OCI-LY7 (cell line): ENCODE measurements around the gene SHF. TPM values are rescaled to one million over a fixed set of nuclear protein-coding genes. Genes with fewer than 3 reads are reported as not detected.

Source experiments
- BruUV-seq: library from RNA; stranded (reverse); fragments of 400-500 nt; replicated peaks from 2 replicates; lab custom pipeline; 2021; lab: Mats Ljungman, UMichigan
- CTCF ChIA-PET: fragments of 300-600 bp; sonication (Branson Sonifier 250); formaldehyde crosslinking; loops from one replicate; lab custom pipeline; 2022; ENCODE audit warnings: antibody characterized with exemption; ENCODE audit not compliant: unreplicated experiment; lab: Charles Lee
- POLR2A ChIA-PET: fragments of 300-600 bp; sonication (Branson Sonifier 250); formaldehyde crosslinking; loops from one replicate; lab custom pipeline; 2022; ENCODE audit warnings: antibody characterized with exemption; lab: Charles Lee
- DNase-seq: peaks from one replicate; pipeline ENCODE4 v3.0.0-alpha.2; 2015; ENCODE audit warnings: low spot score
- H2AFZ ChIP-seq: fragments of 200-600 bp; sonication (generic), shearing (Covaris generic); 2 replicates; pipeline ENCODE4 v1.6.1; 2014; ENCODE audit warnings: mild to moderate bottlenecking, antibody characterized with exemption, low read length, moderate library complexity
- H3K27ac ChIP-seq: fragments of 200-600 bp; sonication (generic); 2 replicates; pipeline ENCODE4 v1.5.1; 2014; ENCODE audit warnings: mixed run types, low read depth, mild to moderate bottlenecking, moderate library complexity, low read length, inconsistent platforms; ENCODE audit not compliant: poor library complexity, severe bottlenecking
- H3K36me3 ChIP-seq: fragments of 200-600 bp; sonication (generic); 2 replicates; pipeline ENCODE4 v1.6.1; 2014; ENCODE audit warnings: mild to moderate bottlenecking, antibody characterized with exemption, low read length, moderate library complexity, mixed read lengths; ENCODE audit not compliant: insufficient read depth
- H3K4me1 ChIP-seq: fragments of 200-600 bp; sonication (generic); 2 replicates; pipeline ENCODE4 v1.5.1; 2014; ENCODE audit warnings: mild to moderate bottlenecking, low read length; ENCODE audit not compliant: insufficient read depth, poor library complexity, severe bottlenecking
- H3K4me2 ChIP-seq: fragments of 200-600 bp; sonication (generic); 2 replicates; pipeline ENCODE4 v1.6.1; 2014; ENCODE audit warnings: mild to moderate bottlenecking, low read length
- H3K4me3 ChIP-seq: fragments of 200-600 bp; sonication (generic); 2 replicates; pipeline ENCODE4 v1.5.1; 2014; ENCODE audit warnings: mild to moderate bottlenecking, low read depth, low read length; ENCODE audit not compliant: poor library complexity, severe bottlenecking
- H3K79me2 ChIP-seq: fragments of 200-600 bp; sonication (generic); 2 replicates; pipeline ENCODE4 v1.6.1; 2016; ENCODE audit warnings: low read depth, mild to moderate bottlenecking, low read length, moderate library complexity, mixed read lengths; ENCODE audit not compliant: insufficient read depth
- H3K9me2 ChIP-seq: fragments of 200-600 bp; sonication (generic); 2 replicates; pipeline ENCODE4 v1.6.1; 2016; ENCODE audit warnings: mild to moderate bottlenecking, low read length, mixed read lengths; ENCODE audit not compliant: insufficient read depth
- H3K9me3 ChIP-seq: fragments of 200-600 bp; sonication (generic); 2 replicates; pipeline ENCODE4 v1.6.1; 2014; ENCODE audit warnings: mild to moderate bottlenecking, mixed run types, low read length, mixed read lengths
- H4K20me1 ChIP-seq: fragments of 200-600 bp; sonication (generic); 2 replicates; pipeline ENCODE4 v1.6.1; 2014; ENCODE audit warnings: mild to moderate bottlenecking, antibody characterized with exemption, low read length, moderate library complexity, mixed read lengths; ENCODE audit not compliant: insufficient read depth
- CTCF ChIP-seq: fragments of 200-600 bp; sonication (generic); conservative IDR thresholded peaks from 2 replicates; pipeline ENCODE4 v1.5.1; 2014; ENCODE audit warnings: mild to moderate bottlenecking, antibody characterized with exemption, low read length, moderate library complexity, mixed read lengths
- EZH2phosphoT487 ChIP-seq: fragments of 200-600 bp; sonication (generic); IDR thresholded peaks from 2 replicates; pipeline ENCODE4 v1.6.1; 2018; ENCODE audit warnings: low read depth, borderline replicate concordance, mild to moderate bottlenecking, mixed run types, antibody characterized with exemption, low read length, moderate library complexity, mixed read lengths
- intact Hi-C: fragments of 100-400 bp; cut with micrococcal nuclease; formaldehyde crosslinking; loops from one replicate; pipeline ENCODE4 v1.10.0; 2022; ENCODE audit not compliant: unreplicated experiment
- total RNA-seq, 2 experiments: library from RNA; depleted of rRNA in 1 of 2; stranded (reverse); fragments of >200 nt in 1 of 2; shearing (Covaris generic) in 1 of 2; gene quantifications; 2 replicates each; pipeline ENCODE4 v1.2.3, GENCODE V29; 2014 to 2022

SHF gene
- total RNA-seq, 2 experiments from 2014 or later: 2.5 to 5.7 TPM

- H3K9me2 ChIP-seq: no peaks in the 10 kb centered on the region
- H3K9me3 ChIP-seq: no peaks in the 10 kb centered on the region
- no peak for DNase-seq
- no peaks in the 10 kb centered on the region for H3K4me1 ChIP-seq
- no peak overlapping the region for H2AFZ ChIP-seq
- no peaks in the 10 kb centered on the region for H4K20me1 ChIP-seq
- intact Hi-C loops: no loop called here
- H3K4me3 ChIP-seq: no peak overlapping the region
- ChIA-PET POLR2A (no interaction called here), CTCF (no interaction called here)
- no peak overlapping the region for H3K27ac ChIP-seq
- H3K79me2 ChIP-seq: no peaks in the 10 kb centered on the region
- no peak overlapping the region for H3K4me2 ChIP-seq
- TF ChIP-seq EZH2phosphoT487: no peak
- no peak for TF ChIP-seq CTCF
- no TSS peak for BruUV-seq
- H3K36me3 ChIP-seq: no peaks in the 10 kb centered on the region
These were observed 52.8 kb downstream of the SHF start for GRCh38 chr15:45134682-45135604.

DNA sequence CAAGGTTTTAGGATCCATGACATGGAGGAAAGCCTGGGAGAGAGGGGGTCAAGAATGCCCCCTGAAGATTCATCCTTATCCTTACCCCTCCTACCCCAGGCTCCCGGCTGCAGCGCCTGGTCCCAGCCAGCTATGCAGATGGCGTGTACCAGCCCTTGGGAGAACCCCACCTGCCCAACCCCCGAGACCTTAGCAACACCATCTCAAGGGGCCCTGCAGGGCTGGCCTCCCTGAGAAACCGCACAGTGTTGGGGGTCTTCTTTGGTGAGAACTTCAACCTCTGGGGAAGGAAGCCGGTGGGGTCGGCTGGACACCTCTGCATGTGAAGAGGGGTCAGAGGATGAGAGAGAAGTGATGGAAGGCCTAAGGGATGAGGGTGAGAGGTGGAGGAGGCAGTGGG lies 53.7 kb downstream of the SHF start:
- no peaks in the 10 kb centered on the region for H4K20me1 ChIP-seq
- ChIA-PET CTCF (no interaction called here), POLR2A (no interaction called here)
- no peaks in the 10 kb centered on the region for H3K9me3 ChIP-seq
- BruUV-seq: no TSS peak
- H3K27ac ChIP-seq: no peak overlapping the region
- no peaks in the 10 kb centered on the region for H3K36me3 ChIP-seq
- H3K79me2 ChIP-seq: no peaks in the 10 kb centered on the region
- TF ChIP-seq EZH2phosphoT487 (no peak), CTCF (no peak)
- no peak overlapping the region for H2AFZ ChIP-seq
- no peaks in the 10 kb centered on the region for H3K9me2 ChIP-seq
- H3K4me1 ChIP-seq: no peaks in the 10 kb centered on the region
- DNase-seq: no peak
- H3K4me2 ChIP-seq: no peak overlapping the region
- H3K4me3 ChIP-seq: no peak overlapping the region
- intact Hi-C loops: no loop called here

GRCh38 chr15:45133561-45133920 lies 54.2 kb downstream of the SHF start:
- intact Hi-C loops: no loop called here
- Histone ChIP-seq H2AFZ (no peak overlapping the region), H3K9me2 (no peaks in the 10 kb centered on the region), H3K79me2 (no peaks in the 10 kb centered on the region), H3K36me3 (no peaks in the 10 kb centered on the region), H3K4me1 (no peaks in the 10 kb centered on the region), H3K4me2 (no peak overlapping the region), H3K27ac (no peak overlapping the region), H4K20me1 (no peaks in the 10 kb centered on the region), H3K9me3 (no peaks in the 10 kb centered on the region), H3K4me3 (no peak overlapping the region)
- ChIA-PET CTCF (interaction anchor here (0.9 kb wide), 1 partner anchor 15 kb away, joined by 3 read pairs; no protein-coding TSS in a partner anchor), POLR2A (no interaction called here)
- BruUV-seq: no TSS peak
- DNase-seq: no peak
- no peak for TF ChIP-seq CTCF
- TF ChIP-seq EZH2phosphoT487: no peak
